Measurements from ENCODE around the gene KPNA1. TPM values are rescaled to one million over a fixed set of nuclear protein-coding genes. Genes with fewer than 3 reads are reported as not detected.

The KPNA1 gene
- 10 to 100 TPM; 41.8 to 45.8 TPM for total RNA-seq

GRCh38 chr3:122514123-122515019, at the start of gene KPNA1:
Gene KPNA1, minus strand, starts transcription at chr3:122514939. Its CDS starts 18,374 bp downstream, at chr3:122496565.
- H3K36me3 Mint-ChIP-seq (ENCODE audit: low read depth), result peaks cover 10% of the 10 kb centered on the region
- ChIA-PET CTCF (interaction anchor here (0.7 to 1.3 kb wide), 11 partner anchors 10 to 414 kb away, joined by 3 to 7 read pairs (median 4); partner anchors contain the start of genes FAM162A, PARP14 and WDR5B), POLR2A (interaction anchor here (0.5 to 2.6 kb wide), 21 partner anchors 11 to 854 kb away, joined by 3 to 29 read pairs (median 3); partner anchors contain the start of genes DTX3L, FAM162A, HCLS1 and MIX23)
- H3K27me3 Mint-ChIP-seq, result peaks cover 5% of the 10 kb centered on the region
- H3K27ac Mint-ChIP-seq, result peak within 1 kb of the TSS; percentile 77
- H3K9me3 Mint-ChIP-seq, result no peaks in the 10 kb centered on the region
- H3K4me3 Mint-ChIP-seq, result peak within 1 kb of the TSS; percentile 78
- H3K4me1 Mint-ChIP-seq, result peaks cover 28% of the 10 kb centered on the region
- DNase-seq, result peak; percentile 89

- ChIA-PET POLR2A (interaction anchor here (0.7 to 13.4 kb wide), 26 partner anchors 9 to 1019 kb away, joined by 3 to 228 read pairs (median 7); partner anchors contain the start of genes FAM162A, HCLS1, HSPBAP1 and KPNA1), CTCF (interaction anchor here (0.8 to 12.3 kb wide), 9 partner anchors 9 to 1019 kb away, joined by 3 to 206 read pairs (median 4); partner anchors contain the start of genes FAM162A, PARP14, POLQ and WDR5B)
- peaks cover 74% of the 10 kb centered on the region for H3K4me1 Mint-ChIP-seq
- H3K36me3 Mint-ChIP-seq (ENCODE audit: low read depth), result peaks cover 83% of the 10 kb centered on the region
- no peaks in the 10 kb centered on the region for H3K27me3 Mint-ChIP-seq
- H3K27ac Mint-ChIP-seq, result peak within 1 kb of the TSS; percentile 98
- no peaks in the 10 kb centered on the region for H3K9me3 Mint-ChIP-seq
- DNase-seq, result peak; percentile 91
- peak within 1 kb of the TSS; percentile 98 for H3K4me3 Mint-ChIP-seq
Measured at GRCh38 chr3:122564155-122564912, 49.6 kb upstream of the KPNA1 start, which contains the start of the genes DTX3L and PARP9. Gene DTX3L, plus strand, starts transcription at chr3:122564338. Its CDS starts 89 bp downstream, at chr3:122564427. Gene PARP9, minus strand, starts transcription at chr3:122564300. Its CDS starts 4,680 bp downstream, at chr3:122559620.

- POLR2A ChIA-PET, result interaction anchor here (1.0 to 13.4 kb wide), 21 partner anchors 11 to 1018 kb away, joined by 3 to 228 read pairs (median 7); partner anchors contain the start of genes FAM162A, HCLS1, HSPBAP1 and KPNA1
- no peaks in the 10 kb centered on the region for H3K9me3 Mint-ChIP-seq
- H3K27ac Mint-ChIP-seq, result peak overlapping the region; percentile 98
- CTCF ChIA-PET, result interaction anchor here (1.0 to 12.3 kb wide), 6 partner anchors 11 to 1018 kb away, joined by 3 to 206 read pairs (median 4); partner anchors contain the start of genes FAM162A, PARP14 and POLQ
- peak; percentile 30 for DNase-seq
- H3K27me3 Mint-ChIP-seq, result no peaks in the 10 kb centered on the region
- peaks cover 73% of the 10 kb centered on the region for H3K4me1 Mint-ChIP-seq
- peaks cover 83% of the 10 kb centered on the region for H3K36me3 Mint-ChIP-seq (ENCODE audit: low read depth)
- H3K4me3 Mint-ChIP-seq, result peak overlapping the region; percentile 98
Measured at GRCh38 chr3:122563717-122564025, 48.9 kb upstream of the KPNA1 start.

GRCh38 chr3:122562923-122563716, 48.4 kb upstream of the KPNA1 start:
- Mint-ChIP-seq H3K27me3 (no peaks in the 10 kb centered on the region), H3K36me3 (ENCODE audit: low read depth) (peaks cover 80% of the 10 kb centered on the region), H3K4me3 (peak overlapping the region; percentile 98), H3K4me1 (peaks cover 69% of the 10 kb centered on the region), H3K27ac (peak overlapping the region; percentile 98), H3K9me3 (no peaks in the 10 kb centered on the region)
- POLR2A ChIA-PET, result interaction anchor here (1.5 to 13.4 kb wide), 5 partner anchors 13 to 147 kb away, joined by 3 to 228 read pairs (median 23); partner anchors contain the start of genes KPNA1, PARP14, PARP15 and WDR5B
- no peak for DNase-seq
- CTCF ChIA-PET, result interaction anchor here (0.9 to 12.3 kb wide), 5 partner anchors 8 to 124 kb away, joined by 3 to 206 read pairs (median 4); partner anchors contain the start of gene PARP14

GRCh38 chr3:122560680-122561079, 45.9 kb upstream of the KPNA1 start:
- ChIA-PET POLR2A (interaction anchor here (9.1 to 13.4 kb wide), 2 partner anchors 16 to 119 kb away, joined by 129 to 228 read pairs; partner anchors contain the start of genes PARP14 and PARP15), CTCF (interaction anchor here (1.0 to 12.3 kb wide), 5 partner anchors 18 to 176 kb away, joined by 3 to 206 read pairs (median 4); partner anchors contain the start of genes FAM162A and PARP14)
- Mint-ChIP-seq H3K36me3 (ENCODE audit: low read depth) (peaks cover 79% of the 10 kb centered on the region), H3K27me3 (no peaks in the 10 kb centered on the region), H3K27ac (peak overlapping the region; percentile 56), H3K9me3 (no peaks in the 10 kb centered on the region), H3K4me1 (peaks cover 53% of the 10 kb centered on the region), H3K4me3 (peak overlapping the region; percentile 98)
- peak; percentile 65 for DNase-seq

GRCh38 chr3:122559906-122560305, 45.2 kb upstream of the KPNA1 start:
- CTCF ChIA-PET, result interaction anchor here (1.9 to 12.3 kb wide), 3 partner anchors 119 to 131 kb away, joined by 4 to 206 read pairs (median 4); partner anchors contain the start of gene PARP14
- DNase-seq, result no peak
- H3K36me3 Mint-ChIP-seq (ENCODE audit: low read depth), result peaks cover 81% of the 10 kb centered on the region
- no peaks in the 10 kb centered on the region for H3K9me3 Mint-ChIP-seq
- POLR2A ChIA-PET, result interaction anchor here (9.1 to 13.4 kb wide), 2 partner anchors 17 to 119 kb away, joined by 129 to 228 read pairs; partner anchors contain the start of genes PARP14 and PARP15
- H3K27me3 Mint-ChIP-seq, result no peaks in the 10 kb centered on the region
- peaks cover 57% of the 10 kb centered on the region for H3K4me1 Mint-ChIP-seq
- H3K27ac Mint-ChIP-seq, result no peak overlapping the region
- no peak overlapping the region for H3K4me3 Mint-ChIP-seq

GRCh38 chr3:122558605-122559004, 43.9 kb upstream of the KPNA1 start:
- CTCF ChIA-PET, result interaction anchor here (1.1 to 12.3 kb wide), 5 partner anchors 13 to 169 kb away, joined by 3 to 206 read pairs (median 4); partner anchors contain the start of gene PARP14
- H3K27ac Mint-ChIP-seq, result no peak overlapping the region
- peaks cover 85% of the 10 kb centered on the region for H3K36me3 Mint-ChIP-seq (ENCODE audit: low read depth)
- no peak for DNase-seq
- no peak overlapping the region for H3K4me3 Mint-ChIP-seq
- H3K4me1 Mint-ChIP-seq, result peaks cover 61% of the 10 kb centered on the region
- POLR2A ChIA-PET, result interaction anchor here (1.5 to 13.4 kb wide), 2 partner anchors 121 to 166 kb away, joined by 5 to 228 read pairs; partner anchors contain the start of gene PARP14
- H3K9me3 Mint-ChIP-seq, result no peaks in the 10 kb centered on the region
- no peaks in the 10 kb centered on the region for H3K27me3 Mint-ChIP-seq

GRCh38 chr3:122557356-122557755, 42.6 kb upstream of the KPNA1 start:
- peaks cover 56% of the 10 kb centered on the region for H3K4me1 Mint-ChIP-seq
- no peak for DNase-seq
- CTCF ChIA-PET, result interaction anchor here (0.5 to 12.3 kb wide), 2 partner anchors 121 to 606 kb away, joined by 3 to 206 read pairs; partner anchors contain the start of gene PARP14
- no peaks in the 10 kb centered on the region for H3K9me3 Mint-ChIP-seq
- no peaks in the 10 kb centered on the region for H3K27me3 Mint-ChIP-seq
- H3K4me3 Mint-ChIP-seq, result no peak overlapping the region
- no peak overlapping the region for H3K27ac Mint-ChIP-seq
- POLR2A ChIA-PET, result interaction anchor here (1.4 to 13.4 kb wide), 2 partner anchors 64 to 122 kb away, joined by 3 to 228 read pairs; partner anchors contain the start of gene PARP14
- H3K36me3 Mint-ChIP-seq (ENCODE audit: low read depth), result peaks cover 86% of the 10 kb centered on the region

- POLR2A ChIA-PET, result interaction anchor here (0.7 to 13.4 kb wide), 5 partner anchors 9 to 131 kb away, joined by 3 to 228 read pairs (median 4); partner anchors contain the start of genes DTX3L, PARP14 and PARP9
- H3K27ac Mint-ChIP-seq, result no peak overlapping the region
- CTCF ChIA-PET, result interaction anchor here (1.3 to 12.3 kb wide), 2 partner anchors 123 to 150 kb away, joined by 3 to 206 read pairs; partner anchors contain the start of gene PARP14
- DNase-seq, result no peak
- no peaks in the 10 kb centered on the region for H3K9me3 Mint-ChIP-seq
- peaks cover 89% of the 10 kb centered on the region for H3K36me3 Mint-ChIP-seq (ENCODE audit: low read depth)
- no peak overlapping the region for H3K4me3 Mint-ChIP-seq
- peaks cover 41% of the 10 kb centered on the region for H3K4me1 Mint-ChIP-seq
- H3K27me3 Mint-ChIP-seq, result no peaks in the 10 kb centered on the region
Measured at GRCh38 chr3:122555275-122556071, 40.7 kb upstream of the KPNA1 start.

GRCh38 chr3:122553171-122553570, 38.4 kb upstream of the KPNA1 start:
- H3K36me3 Mint-ChIP-seq (ENCODE audit: low read depth), result peaks cover 86% of the 10 kb centered on the region
- H3K27me3 Mint-ChIP-seq, result no peaks in the 10 kb centered on the region
- ChIA-PET POLR2A (interaction anchor here (1.3 to 2.2 kb wide), 2 partner anchors 11 to 141 kb away, joined by 3 to 7 read pairs; partner anchors contain the start of genes DTX3L and PARP9), CTCF (interaction anchor here (0.6 kb wide), 1 partner anchor 766 kb away, joined by 3 read pairs; no protein-coding TSS in a partner anchor)
- no peak for DNase-seq
- peaks cover 29% of the 10 kb centered on the region for H3K4me1 Mint-ChIP-seq
- H3K4me3 Mint-ChIP-seq, result no peak overlapping the region
- H3K9me3 Mint-ChIP-seq, result no peaks in the 10 kb centered on the region
- H3K27ac Mint-ChIP-seq, result no peak overlapping the region

Data from activated CD4-positive, alpha-beta memory T cell treated with anti-CD3 and anti-CD28 coated beads, Interleukin-2, amount 10 ng/mL, durations not matched to agents 7 days and 5 days (primary cell).